ENCODE results near the gene MRPL24. TPM values are rescaled to one million over a fixed set of nuclear protein-coding genes. Genes with fewer than 3 reads are reported as not detected.

Gene MRPL24
- total and polyA plus RNA-seq, 10 of the 15 experiments (the other 5 are each of a cell fraction or from before 2014, with no cell fraction given) = 87.4 to 269 (median 134) TPM

- Histone ChIP-seq H3K4me2 (ENCODE audit: control insufficient read depth, insufficient read depth) (no peak overlapping the region), H3K36me3 (ENCODE audit: control insufficient read depth in 2 of 2, insufficient read depth in 2 of 2, low read length in 1 of 2) (no peaks in the 10 kb centered on the region), H3K4me1 (ENCODE audit: control insufficient read depth, insufficient read depth, low read length) (peaks cover 4% of the 10 kb centered on the region), H3K27ac (ENCODE audit: control insufficient read depth, insufficient read depth) (no peak overlapping the region), H3K79me2 (ENCODE audit: control insufficient read depth, insufficient read depth, low read length) (no peaks in the 10 kb centered on the region), H4K20me1 (ENCODE audit: control insufficient read depth, insufficient read depth) (no peaks in the 10 kb centered on the region; the same call in 1 of the 2 replicates), H3K9me3 (replicated peaks; ENCODE audit: control insufficient read depth, insufficient read depth, low read length) (no peaks in the 10 kb centered on the region), H2AFZ (ENCODE audit: control insufficient read depth, low read depth, low read length) (no peak overlapping the region), H3K4me3 (no peak overlapping the region), H3K27me3 (replicated peaks in 1 of 2; ENCODE audit: control insufficient read depth in 2 of 2, insufficient read depth in 2 of 2, low read length in 1 of 2) (peaks cover 8 to 15% of the 10 kb centered on the region in 2 experiments), H3K9ac (ENCODE audit: control insufficient read depth, insufficient read depth, low read length) (no peak overlapping the region)
- TF ChIP-seq ZNF384 (IDR thresholded peaks at IDR 0.05; ENCODE audit: borderline replicate concordance, low read depth, low read length) = no peak
- no peak for ATAC-seq
- FAIRE-seq = no peak
- ChIA-PET RAD21 (ENCODE audit: unreplicated experiment) (interaction anchor here (0.7 to 1.5 kb wide), 2 partner anchors 12 to 71 kb away, joined by 3 to 8 read pairs; no protein-coding TSS in a partner anchor), CTCF (interaction anchor here (0.7 to 9.5 kb wide), 4 partner anchors 13 to 73 kb away, joined by 3 to 157 read pairs (median 8); no protein-coding TSS in a partner anchor), POLR2A (interaction anchor here (0.7 kb wide), 2 partner anchors 10 to 28 kb away, joined by 3 to 5 read pairs; no protein-coding TSS in a partner anchor), SMC1A (ENCODE audit: uncharacterized antibody, unreplicated experiment) (interaction anchor here (2.2 kb wide), 1 partner anchor 11 kb away, joined by 8 read pairs; no protein-coding TSS in a partner anchor)
- BruUV-seq (replicated peaks) = no TSS peak
- intact Hi-C loops (cut with micrococcal nuclease; ENCODE audit: unreplicated experiment) = no loop called here
- DNase-seq (ENCODE audit: low read depth, low spot score) = no peak
- 70% methylated on average over 8 of the region's 8 CpGs for WGBS (ENCODE audit: insufficient coverage, insufficient replicate concordance, low lambda C conversion rate, missing lambda C conversion rate)
- in situ Hi-C loops (cut with MboI) = no loop called here
Observed at GRCh38 chr1:156700736-156701531, 40.0 kb downstream of the MRPL24 start.

GRCh38 chr1:156698995-156699394 is 41.9 kb downstream of the MRPL24 start:
- Histone ChIP-seq H3K4me3 (no peak overlapping the region), H3K9me3 (replicated peaks; ENCODE audit: control insufficient read depth, insufficient read depth, low read length) (no peaks in the 10 kb centered on the region), H2AFZ (ENCODE audit: control insufficient read depth, low read depth, low read length) (no peak overlapping the region), H3K27ac (ENCODE audit: control insufficient read depth, insufficient read depth) (no peak overlapping the region), H4K20me1 (ENCODE audit: control insufficient read depth, insufficient read depth) (no peaks in the 10 kb centered on the region), H3K79me2 (ENCODE audit: control insufficient read depth, insufficient read depth, low read length) (no peaks in the 10 kb centered on the region), H3K4me2 (ENCODE audit: control insufficient read depth, insufficient read depth) (no peak overlapping the region), H3K9ac (ENCODE audit: control insufficient read depth, insufficient read depth, low read length) (no peak overlapping the region), H3K27me3 (replicated peaks in 1 of 2; ENCODE audit: control insufficient read depth in 2 of 2, insufficient read depth in 2 of 2, low read length in 1 of 2) (peaks cover 1 to 7% of the 10 kb centered on the region in 2 experiments; a peak in 3 of 4 replicates), H3K4me1 (ENCODE audit: control insufficient read depth, insufficient read depth, low read length) (no peaks in the 10 kb centered on the region), H3K36me3 (ENCODE audit: control insufficient read depth in 2 of 2, insufficient read depth in 2 of 2, low read length in 1 of 2) (no peaks in the 10 kb centered on the region)
- BruUV-seq (replicated peaks) = no TSS peak
- in situ Hi-C loops (cut with MboI) (no loop called here), intact Hi-C loops (cut with micrococcal nuclease; ENCODE audit: unreplicated experiment) (no loop called here)
- SMC1A ChIA-PET (ENCODE audit: uncharacterized antibody, unreplicated experiment) = interaction anchor here (1.0 to 1.1 kb wide), 2 partner anchors 8 to 9 kb away, joined by 3 to 4 read pairs; no protein-coding TSS in a partner anchor
- ATAC-seq = no peak
- 42% methylated on average over 1 of the region's 1 CpG for WGBS (ENCODE audit: insufficient coverage, insufficient replicate concordance, low lambda C conversion rate, missing lambda C conversion rate)
- CTCF ChIA-PET = interaction anchor here (1.9 to 2.4 kb wide), 2 partner anchors 9 to 27 kb away, joined by 7 to 10 read pairs; no protein-coding TSS in a partner anchor
- no peak for FAIRE-seq
- DNase-seq (ENCODE audit: low read depth, low spot score) = no peak
- POLR2A ChIA-PET = no interaction called here
- RAD21 ChIA-PET (ENCODE audit: unreplicated experiment) = no interaction called here
- TF ChIP-seq MYC (IDR thresholded peaks at IDR 0.05; ENCODE audit: insufficient read depth, insufficient read length, insufficient replicate concordance, low read length, severe bottlenecking) (no peak), FOS (IDR thresholded peaks at IDR 0.05; ENCODE audit: borderline replicate concordance, extremely low read depth, insufficient read length) (no peak), EED (IDR thresholded peaks at IDR 0.05; ENCODE audit: low read depth) (no peak)
